HT-29 (cell line): ENCODE data around the gene RALGPS1. TPM values are rescaled to one million over a fixed set of nuclear protein-coding genes. Genes with fewer than 3 reads are reported as not detected.

ENCODE experiments used
- DNase-seq: peaks from one replicate; pipeline ENCODE4 v3.0.0-alpha.2; 2015; ENCODE audit warnings: low spot score
- total RNA-seq: library from RNA; depleted of rRNA; stranded (reverse); fragments of >200 nt; shearing (Covaris generic); gene quantifications from 2 replicates; pipeline ENCODE4 v1.2.3, GENCODE V29; 2014

Gene RALGPS1
- total RNA-seq, 1 experiment from 2014 or later = 12.4 TPM

- no peak for DNase-seq
These were observed 289.2 kb downstream of the RALGPS1 start for GRCh38 chr9:127203681-127204327.

- no peak for DNase-seq
These were observed 290.3 kb downstream of the RALGPS1 start for GRCh38 chr9:127204771-127205470.

- no peak for DNase-seq
These were observed 291.4 kb downstream of the RALGPS1 start for GRCh38 chr9:127205952-127206351.

GRCh38 chr9:127206666-127207065, 292.1 kb downstream of the RALGPS1 start:
- DNase-seq = no peak

GRCh38 chr9:127207734-127208410, 293.3 kb downstream of the RALGPS1 start:
- no peak for DNase-seq

GRCh38 chr9:127208416-127208815, 293.8 kb downstream of the RALGPS1 start:
- DNase-seq = no peak

- no peak for DNase-seq
These were observed 294.6 kb downstream of the RALGPS1 start for GRCh38 chr9:127209220-127209619.

- no peak for DNase-seq
These were observed 295.5 kb downstream of the RALGPS1 start for GRCh38 chr9:127209948-127210640.

- no peak for DNase-seq
These were observed 296.5 kb downstream of the RALGPS1 start for GRCh38 chr9:127210851-127211730.

- no peak for DNase-seq
These were observed 297.4 kb downstream of the RALGPS1 start for GRCh38 chr9:127211983-127212382.

GRCh38 chr9:127212453-127212852, 297.9 kb downstream of the RALGPS1 start:
- no peak for DNase-seq

GRCh38 chr9:127213859-127214258, 299.3 kb downstream of the RALGPS1 start:
- no peak for DNase-seq

- DNase-seq = peak; percentile 79
These were observed 300.1 kb downstream of the RALGPS1 start for GRCh38 chr9:127214421-127215267.

- DNase-seq = no peak
These were observed 301.0 kb downstream of the RALGPS1 start for GRCh38 chr9:127215268-127216209.

- DNase-seq = no peak
These were observed 301.8 kb downstream of the RALGPS1 start for GRCh38 chr9:127216210-127216887.

GRCh38 chr9:127216888-127217217, 302.3 kb downstream of the RALGPS1 start:
- DNase-seq = no peak

- no peak for DNase-seq
These were observed 304.2 kb downstream of the RALGPS1 start for GRCh38 chr9:127218818-127219217.

- no peak for DNase-seq
These were observed 304.9 kb downstream of the RALGPS1 start for GRCh38 chr9:127219520-127219919.

GRCh38 chr9:127221695-127222094, 307.1 kb downstream of the RALGPS1 start:
- no peak for DNase-seq
